GM10248 (cell line): ENCODE data around the gene ROMO1.
"Not testable (repeated sequence)": the region's sequence is repeated elsewhere in the genome, so short reads cannot be mapped to it uniquely, and the experiment has no call there.

Source experiments
- CTCF ChIA-PET: fragments of 300-600 bp; sonication (Branson Sonifier 250); formaldehyde crosslinking; extraction: SDS; loops from one replicate; lab custom pipeline; 2021; ENCODE audit warnings: antibody characterized with exemption; lab: Yijun Ruan, JAX
- POLR2A ChIA-PET: fragments of 350-650 bp; sonication (Branson Sonifier 250); formaldehyde crosslinking; extraction: SDS; loops from one replicate; lab custom pipeline; 2020; ENCODE audit warnings: antibody characterized with exemption; lab: Yijun Ruan, JAX
- DNase-seq: peaks from one replicate; pipeline ENCODE4 v3.0.0; 2012; ENCODE audit errors: extremely low spot score
- TF ChIP-seq, protein P1 (sequence below): IDR thresholded peaks from 2 replicates; pipeline ENCODE4 v1.5.1; 2012; ENCODE audit warnings: mild to moderate bottlenecking, low read depth; ENCODE audit errors: extremely low read depth, missing control alignments, control extremely low read depth

The ROMO1 gene

DNA sequence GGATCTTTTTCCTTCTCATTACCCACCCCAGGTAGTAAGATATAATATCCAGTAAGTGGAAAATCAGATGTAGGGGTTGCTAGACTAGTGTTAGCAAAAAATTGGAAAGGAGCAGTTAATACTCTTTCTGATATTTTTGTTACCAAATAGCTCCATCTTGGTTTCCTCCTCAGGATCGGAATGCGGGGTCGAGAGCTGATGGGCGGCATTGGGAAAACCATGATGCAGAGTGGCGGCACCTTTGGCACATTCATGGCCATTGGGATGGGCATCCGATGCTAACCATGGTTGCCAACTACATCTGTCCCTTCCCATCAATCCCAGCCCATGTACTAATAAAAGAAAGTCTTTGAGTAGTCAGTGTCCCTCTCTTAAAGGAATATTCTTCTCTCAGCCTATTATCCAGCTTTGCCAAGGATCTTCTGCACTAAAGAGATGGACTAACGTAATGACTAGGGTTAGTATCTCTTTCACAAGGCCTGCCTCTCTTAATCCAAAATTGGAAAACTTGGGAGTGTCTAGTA, 1.5 kb downstream of the ROMO1 start:
- DNase-seq: no peak
- TF ChIP-seq, protein P1, sequence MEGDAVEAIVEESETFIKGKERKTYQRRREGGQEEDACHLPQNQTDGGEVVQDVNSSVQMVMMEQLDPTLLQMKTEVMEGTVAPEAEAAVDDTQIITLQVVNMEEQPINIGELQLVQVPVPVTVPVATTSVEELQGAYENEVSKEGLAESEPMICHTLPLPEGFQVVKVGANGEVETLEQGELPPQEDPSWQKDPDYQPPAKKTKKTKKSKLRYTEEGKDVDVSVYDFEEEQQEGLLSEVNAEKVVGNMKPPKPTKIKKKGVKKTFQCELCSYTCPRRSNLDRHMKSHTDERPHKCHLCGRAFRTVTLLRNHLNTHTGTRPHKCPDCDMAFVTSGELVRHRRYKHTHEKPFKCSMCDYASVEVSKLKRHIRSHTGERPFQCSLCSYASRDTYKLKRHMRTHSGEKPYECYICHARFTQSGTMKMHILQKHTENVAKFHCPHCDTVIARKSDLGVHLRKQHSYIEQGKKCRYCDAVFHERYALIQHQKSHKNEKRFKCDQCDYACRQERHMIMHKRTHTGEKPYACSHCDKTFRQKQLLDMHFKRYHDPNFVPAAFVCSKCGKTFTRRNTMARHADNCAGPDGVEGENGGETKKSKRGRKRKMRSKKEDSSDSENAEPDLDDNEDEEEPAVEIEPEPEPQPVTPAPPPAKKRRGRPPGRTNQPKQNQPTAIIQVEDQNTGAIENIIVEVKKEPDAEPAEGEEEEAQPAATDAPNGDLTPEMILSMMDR: no peak
- ChIA-PET CTCF (interaction anchor here (1.2 to 1.7 kb wide), 3 partner anchors 8 to 14 kb away, joined by 3 to 6 read pairs (median 3); no protein-coding TSS in a partner anchor), POLR2A (interaction anchor here (0.5 kb wide), 1 partner anchor 40 kb away, joined by 3 read pairs; no protein-coding TSS in a partner anchor)

DNA sequence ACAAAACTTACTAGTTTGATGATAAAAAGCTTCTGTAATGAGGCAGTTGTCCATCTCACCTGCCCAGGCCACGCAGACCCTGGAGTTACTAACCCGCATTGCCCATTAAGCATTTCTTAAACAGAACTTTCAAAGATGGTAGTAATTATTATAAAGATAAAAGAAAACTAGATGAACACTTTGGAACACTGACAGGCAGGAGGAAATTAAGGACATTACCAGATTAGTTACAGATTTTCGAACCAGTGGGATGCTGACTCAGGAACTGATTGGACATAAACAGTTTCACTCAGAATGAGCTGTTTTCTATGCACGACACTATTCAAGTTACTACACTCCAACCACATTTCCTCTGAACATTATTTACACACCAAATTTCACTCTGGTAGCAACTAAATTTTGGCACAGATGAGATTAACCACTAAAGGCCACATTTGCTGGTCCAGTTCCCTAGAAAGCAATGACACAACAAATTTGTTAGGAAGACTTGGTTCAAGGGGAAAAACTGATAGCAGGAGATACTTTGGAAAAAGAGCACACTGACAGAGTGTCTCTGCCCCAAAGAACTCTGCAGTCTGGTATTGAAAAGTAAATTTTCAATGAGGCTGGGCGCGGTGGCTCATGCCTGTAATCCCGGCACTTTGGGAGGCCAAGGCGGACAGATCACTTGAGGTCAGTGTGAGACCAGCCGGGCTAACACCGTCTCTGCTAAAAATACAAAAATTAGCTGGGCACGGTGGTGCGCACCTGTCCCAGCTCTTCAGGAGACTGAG, 3.0 kb downstream of the ROMO1 start:
- TF ChIP-seq, protein P1: no peak
- POLR2A ChIA-PET: interaction anchor here (1.2 kb wide), 1 partner anchor 18 kb away, joined by 4 read pairs; no protein-coding TSS in a partner anchor
- CTCF ChIA-PET: interaction anchor here (1.1 to 1.7 kb wide), 2 partner anchors 13 to 18 kb away, joined by 3 to 6 read pairs; no protein-coding TSS in a partner anchor
- no peak for DNase-seq

DNA sequence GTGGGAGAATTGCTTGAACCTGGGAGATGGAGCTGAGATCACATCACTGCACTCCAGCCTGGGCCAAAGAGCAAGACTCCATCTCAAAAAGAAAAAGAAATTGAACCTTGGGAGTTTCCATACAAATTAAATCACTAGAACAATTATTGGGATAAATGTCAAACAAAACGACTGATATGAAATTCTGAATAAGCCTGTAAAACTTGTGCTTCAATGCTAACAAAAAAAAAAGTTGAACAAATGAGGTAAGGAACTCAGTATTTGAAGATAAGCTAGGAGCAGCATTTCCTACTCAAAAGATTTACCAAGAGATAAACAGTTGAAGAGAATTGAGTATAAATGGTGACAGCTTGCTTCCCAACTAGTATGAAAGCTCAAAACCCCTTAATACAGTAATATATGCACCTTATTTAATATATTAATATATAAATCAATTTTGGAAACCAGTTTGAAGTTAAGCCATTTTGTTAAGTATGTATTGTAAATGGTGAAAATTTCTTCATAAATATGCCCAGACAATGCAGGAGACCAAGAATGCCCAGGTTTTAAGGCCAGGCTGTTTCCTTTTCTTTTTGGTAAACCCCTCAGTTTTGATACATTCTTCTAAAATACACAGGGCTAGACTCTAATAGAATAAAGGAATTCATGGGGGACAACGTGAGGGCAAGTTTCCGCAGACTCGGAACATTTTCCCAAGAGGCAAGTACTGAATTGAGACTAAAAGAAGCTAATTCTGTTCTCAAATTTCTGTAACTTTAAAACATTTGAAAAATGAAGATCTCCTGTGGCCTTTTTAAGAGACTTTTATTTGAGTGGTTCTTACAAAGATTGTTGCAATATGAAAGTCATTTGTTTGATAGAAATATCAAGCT, 3.9 kb downstream of the ROMO1 start:
- POLR2A ChIA-PET: interaction anchor here (0.7 to 1.2 kb wide), 2 partner anchors 17 to 39 kb away, joined by 4 read pairs; partner anchors contain the start of gene RBM39
- CTCF ChIA-PET: interaction anchor here (1.0 to 1.1 kb wide), 2 partner anchors 17 to 251 kb away, joined by 3 read pairs; partner anchors contain the start of gene SCAND1
- no peak for DNase-seq
- TF ChIP-seq, protein P1: no peak

DNA sequence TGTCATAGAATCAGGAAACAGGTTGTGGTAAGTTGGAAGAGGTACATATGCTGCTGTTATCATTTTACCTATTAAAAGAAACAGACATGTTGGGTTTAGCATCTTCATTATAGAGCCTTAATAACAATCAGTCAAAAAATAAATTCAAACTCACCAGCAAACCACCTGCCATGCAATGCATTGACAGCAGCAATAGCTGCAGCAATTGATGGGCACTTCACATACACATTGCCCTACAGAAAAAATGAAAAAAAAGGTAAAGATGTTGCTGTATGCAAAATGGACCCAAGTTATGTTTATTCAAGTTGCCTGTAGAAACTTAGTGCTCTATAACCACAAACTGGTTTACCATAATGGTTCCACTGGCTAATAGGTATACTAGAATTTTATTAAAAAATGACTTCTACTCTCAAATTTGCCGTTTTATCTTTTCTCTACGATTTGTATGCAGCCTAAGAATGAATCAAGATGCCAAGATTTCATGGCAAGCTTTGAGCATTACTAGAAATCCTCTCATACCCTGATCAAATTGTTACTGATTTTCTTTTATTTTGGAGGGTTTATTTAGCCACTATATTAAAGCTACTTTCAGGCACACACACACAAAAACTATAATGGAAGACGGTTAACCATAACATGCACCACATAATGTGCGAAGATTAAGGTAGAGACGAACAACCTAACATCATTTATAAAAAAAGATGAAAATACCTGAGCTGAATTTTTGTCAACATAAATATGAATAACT, 5.5 kb downstream of the ROMO1 start:
- TF ChIP-seq, protein P1: no peak
- DNase-seq: no peak
- CTCF ChIA-PET: interaction anchor here (0.8 to 1.0 kb wide), 2 partner anchors 10 to 14 kb away, joined by 3 read pairs; no protein-coding TSS in a partner anchor
- POLR2A ChIA-PET: interaction anchor here (0.9 kb wide), 1 partner anchor 19 kb away, joined by 5 read pairs; no protein-coding TSS in a partner anchor

DNA sequence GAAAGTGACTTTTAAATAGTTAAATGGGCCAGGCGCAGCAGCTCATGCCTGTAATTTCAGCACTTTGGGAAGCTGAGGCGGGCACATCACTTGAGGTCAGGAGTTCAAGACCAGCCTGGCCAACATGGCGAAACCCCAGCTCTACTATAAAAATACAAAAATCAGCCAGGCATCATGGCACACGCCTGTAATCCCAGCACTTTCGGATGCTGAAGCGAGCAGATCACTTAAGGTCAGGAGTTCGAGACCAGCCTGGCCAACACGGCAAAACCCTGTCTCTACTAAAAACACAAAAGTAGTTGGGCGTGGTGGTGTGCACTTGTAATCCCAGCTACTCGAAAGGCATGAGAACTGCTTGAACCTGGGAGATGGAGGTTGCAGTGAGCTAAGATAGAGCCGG, 6.7 kb downstream of the ROMO1 start:
- CTCF ChIA-PET: interaction anchor here (1.2 kb wide), 1 partner anchor 9 kb away, joined by 3 read pairs; no protein-coding TSS in a partner anchor
- POLR2A ChIA-PET: interaction anchor here (0.6 to 1.0 kb wide), 3 partner anchors 8 to 114 kb away, joined by 4 to 8 read pairs (median 8); no protein-coding TSS in a partner anchor
- DNase-seq: not testable (repeated sequence)

DNA sequence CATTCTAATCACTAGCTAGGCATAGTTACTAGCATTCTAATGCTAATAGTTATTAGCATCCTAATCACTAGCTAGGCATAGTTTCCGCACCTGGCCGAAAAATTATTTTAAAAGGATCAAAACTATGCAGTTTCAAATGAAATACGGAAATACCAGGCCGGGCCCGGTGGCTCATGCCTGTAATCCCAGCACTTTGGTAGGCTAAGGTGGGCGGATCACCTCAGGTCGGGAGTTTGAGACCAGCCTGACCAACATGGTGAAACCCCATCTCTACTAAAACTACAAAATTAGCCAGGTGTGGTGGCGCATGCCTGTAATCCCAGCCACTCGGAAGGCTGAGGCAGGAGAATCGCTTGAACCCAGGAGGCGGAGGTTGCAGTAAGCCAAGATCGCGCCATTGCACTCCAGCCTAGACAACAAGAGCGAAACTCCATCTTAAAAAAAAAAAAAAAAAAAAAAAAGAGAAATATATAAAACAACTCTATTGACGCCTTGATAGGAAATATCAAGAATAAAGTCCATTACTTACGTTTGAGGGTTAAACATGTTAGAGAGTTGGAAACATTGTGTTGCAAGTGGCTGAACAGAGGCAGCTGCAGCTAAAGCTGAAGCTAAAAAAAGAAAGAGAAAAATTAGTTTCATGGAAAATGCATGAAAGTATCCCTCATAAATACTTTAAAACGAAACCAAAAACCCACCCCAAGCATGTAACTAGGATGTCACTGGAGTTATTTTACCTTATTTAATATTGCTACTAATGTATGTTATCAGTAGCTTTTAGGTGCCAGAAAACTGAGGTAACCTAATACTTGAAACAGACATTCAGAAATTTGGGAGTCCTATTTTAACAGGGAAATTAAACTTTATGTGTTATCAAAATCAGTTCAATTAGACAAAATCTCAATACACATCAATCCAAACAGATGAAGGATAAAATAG, 7.7 kb downstream of the ROMO1 start:
- not testable (repeated sequence) for DNase-seq
- ChIA-PET CTCF (interaction anchor here (1.2 kb wide), 1 partner anchor 10 kb away, joined by 3 read pairs; no protein-coding TSS in a partner anchor), POLR2A (interaction anchor here (0.6 to 1.0 kb wide), 3 partner anchors 21 to 115 kb away, joined by 4 to 8 read pairs (median 4); no protein-coding TSS in a partner anchor)
